DMS 273 treated with DMSO at 0.1 percent for 48 hours (cell line): ENCODE measurements around the gene MCTP1.
"Not testable (repeated sequence)": the region's sequence is repeated elsewhere in the genome, so short reads cannot be mapped to it uniquely, and the experiment has no call there.

Experiments
- DNase-seq: peaks from one replicate; lab custom pipeline; 2025; lab: John Stamatoyannopoulos, UW

MCTP1 gene

DNA sequence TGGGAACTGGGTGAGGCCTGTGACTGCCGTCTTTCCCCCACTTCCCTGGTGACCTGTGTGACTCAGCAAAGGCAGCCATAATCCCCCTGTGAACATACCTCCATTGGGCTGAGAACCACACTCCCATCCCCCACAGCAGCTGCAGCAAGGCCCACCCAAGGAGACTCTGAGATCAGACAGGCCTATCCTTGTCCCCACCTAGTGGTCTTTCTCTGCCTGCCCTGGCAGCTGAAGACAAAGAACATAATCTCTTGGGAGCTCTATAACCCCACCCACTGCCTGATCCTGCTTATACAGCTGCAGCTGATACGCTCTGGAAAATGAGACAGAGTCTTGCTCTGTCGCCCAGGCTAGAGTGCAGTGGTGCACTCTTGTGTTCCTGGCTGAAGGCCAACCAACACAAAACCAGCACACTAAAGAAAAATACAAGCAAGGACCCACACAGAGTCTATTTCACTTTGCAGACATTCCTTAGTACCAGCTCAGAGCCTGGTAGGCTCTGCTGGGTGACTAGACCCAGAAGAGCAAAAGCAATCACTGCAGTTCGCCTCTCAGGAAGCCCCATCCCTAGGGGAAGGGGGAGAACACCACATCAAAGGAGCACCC lies 106.7 kb downstream of the MCTP1 start:
- no peak for DNase-seq

DNA sequence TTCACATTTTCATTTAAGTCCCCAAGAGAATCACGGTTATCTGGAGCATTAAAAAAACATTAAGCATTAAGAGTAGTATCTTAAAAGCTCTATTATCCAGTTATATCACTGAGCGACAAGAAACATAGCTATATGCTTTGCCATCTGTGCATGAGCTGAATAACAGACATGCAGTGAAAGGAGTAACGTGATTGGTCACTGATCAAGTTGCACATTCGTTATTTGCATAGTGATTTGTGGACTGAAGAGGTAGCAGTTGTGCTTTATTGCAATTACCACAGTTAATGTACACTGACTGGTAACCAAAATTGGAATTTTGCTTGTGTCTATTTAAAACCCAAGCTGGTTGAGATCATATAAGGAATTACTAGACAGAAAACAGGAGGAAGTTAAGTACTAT lies 107.4 kb downstream of the MCTP1 start:
- DNase-seq: no peak

DNA sequence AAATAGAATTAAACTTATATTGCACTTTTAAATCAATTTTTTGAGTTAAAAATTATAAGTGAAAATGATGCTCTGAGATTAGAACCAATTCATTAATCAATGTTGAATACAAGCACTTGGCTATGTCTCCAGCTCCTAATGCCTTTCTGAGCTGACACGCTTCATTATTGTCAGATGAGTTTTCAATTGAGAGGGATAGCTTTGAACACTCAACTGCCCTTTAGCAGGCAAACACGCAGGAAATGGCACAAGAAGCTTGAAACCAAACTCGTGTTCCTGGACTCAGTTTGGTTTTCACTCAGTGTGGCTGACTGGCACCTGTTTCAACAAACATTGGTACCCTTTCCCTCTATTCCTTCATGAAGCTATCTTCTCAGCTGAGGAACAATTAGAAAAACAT lies 109.8 kb downstream of the MCTP1 start:
- no peak for DNase-seq

DNA sequence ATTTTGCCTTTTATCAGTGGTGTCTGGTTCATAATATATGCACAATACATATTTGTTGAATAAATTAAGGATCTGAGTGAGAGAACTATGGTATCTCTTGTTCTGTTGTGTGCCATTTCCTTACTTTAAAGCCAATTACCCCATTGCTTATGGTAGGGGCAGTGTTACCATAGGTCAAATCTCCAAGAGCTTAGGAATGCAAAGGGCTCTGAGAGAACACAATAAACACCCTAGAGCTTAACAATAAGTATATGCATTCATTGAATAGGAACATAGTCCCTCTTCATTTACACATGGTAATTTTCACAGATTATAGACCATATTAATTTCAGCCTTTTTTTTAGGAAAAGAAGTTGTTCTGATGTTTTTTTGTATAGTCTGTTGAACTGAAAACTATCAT lies 112.2 kb downstream of the MCTP1 start:
- no peak for DNase-seq

DNA sequence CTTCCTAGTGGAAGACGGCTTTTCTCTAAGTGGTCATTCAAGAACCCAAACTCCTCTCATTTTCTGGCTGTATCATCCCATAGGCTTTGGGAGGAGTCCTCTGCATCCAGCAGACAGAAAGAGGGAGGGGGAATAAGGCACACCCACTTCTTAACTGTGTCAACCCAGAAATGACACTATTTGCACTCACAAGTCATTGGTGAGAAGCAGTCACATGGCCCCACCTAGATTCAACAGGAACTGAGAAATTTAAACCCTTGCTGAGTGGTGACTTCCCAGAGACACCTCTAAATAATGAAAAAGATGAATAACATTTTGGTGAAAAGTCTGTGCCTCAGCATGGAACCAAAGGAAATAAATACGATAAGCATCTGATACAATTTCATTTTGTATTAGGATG lies 120.0 kb downstream of the MCTP1 start:
- no peak for DNase-seq

DNA sequence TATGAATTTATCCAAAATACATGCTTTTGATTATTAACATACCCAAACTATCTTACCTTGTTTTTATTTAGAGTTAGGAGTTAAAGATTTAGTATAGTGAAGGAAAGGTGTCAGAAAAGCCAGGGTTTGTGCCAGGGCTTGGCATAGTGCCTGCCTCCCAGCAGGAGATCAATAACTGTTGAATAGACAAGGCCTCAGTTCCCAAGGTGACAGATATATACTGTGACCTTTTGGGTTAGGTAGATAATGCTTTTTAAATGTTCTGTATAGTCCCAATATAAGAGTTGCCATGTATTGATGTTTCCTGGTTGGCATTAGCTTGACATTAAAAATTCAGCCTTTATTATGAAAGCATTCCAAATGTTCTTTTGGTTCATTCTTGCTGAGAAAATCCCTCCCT lies 121.8 kb downstream of the MCTP1 start:
- no peak for DNase-seq

DNA sequence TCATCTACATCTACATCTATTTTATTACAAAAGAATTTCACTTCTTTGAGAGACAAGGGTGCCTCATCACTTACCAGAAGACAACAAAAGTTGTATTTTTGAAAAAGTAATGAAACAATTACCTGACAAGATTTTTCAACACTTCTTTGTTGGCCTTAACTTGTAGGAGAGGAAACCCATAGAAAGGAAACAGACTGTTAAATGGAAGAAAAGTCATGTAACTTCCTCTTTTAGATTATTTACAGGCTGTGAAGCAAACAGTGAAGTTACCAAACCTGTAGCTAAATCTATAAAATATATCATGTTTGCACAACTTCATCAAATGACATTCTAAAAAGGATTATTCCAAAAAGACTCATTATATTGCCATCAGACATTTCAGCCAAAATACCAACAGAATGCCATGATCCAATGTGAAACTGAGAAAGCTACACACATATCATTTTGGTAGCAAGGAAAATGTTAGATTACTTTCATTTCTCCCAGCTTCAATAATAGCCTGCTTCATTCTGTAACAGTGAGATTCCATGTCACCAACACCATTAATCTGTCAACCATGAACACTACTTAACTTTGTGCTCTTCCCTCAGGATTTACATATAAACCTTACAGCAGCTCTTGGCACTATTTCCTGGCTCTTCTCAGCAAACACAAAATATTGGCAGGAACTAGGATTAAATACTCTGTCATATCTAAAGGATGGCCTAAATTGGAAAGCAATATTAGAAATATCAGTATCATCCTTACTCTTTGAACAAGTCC lies 122.5 kb downstream of the MCTP1 start:
- DNase-seq: no peak

DNA sequence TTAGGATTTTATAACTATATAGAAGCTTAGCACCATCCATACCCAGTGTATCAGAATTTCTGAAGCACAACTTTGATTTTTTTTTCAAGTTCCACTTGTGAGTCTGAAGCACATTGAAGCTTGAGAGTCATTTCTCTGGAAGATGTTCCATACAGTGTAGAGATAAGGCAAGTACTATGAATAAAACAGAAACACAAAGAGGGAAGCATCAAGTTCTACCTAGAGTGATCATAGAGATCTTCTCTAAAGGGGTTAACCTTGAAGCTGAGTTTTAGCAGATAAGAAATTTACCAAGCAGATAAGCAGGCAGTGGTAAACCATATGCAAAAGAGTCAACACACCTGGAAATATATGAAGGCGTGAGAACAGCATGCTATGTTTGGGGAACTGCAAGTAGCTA lies 125.3 kb downstream of the MCTP1 start:
- no peak for DNase-seq

DNA sequence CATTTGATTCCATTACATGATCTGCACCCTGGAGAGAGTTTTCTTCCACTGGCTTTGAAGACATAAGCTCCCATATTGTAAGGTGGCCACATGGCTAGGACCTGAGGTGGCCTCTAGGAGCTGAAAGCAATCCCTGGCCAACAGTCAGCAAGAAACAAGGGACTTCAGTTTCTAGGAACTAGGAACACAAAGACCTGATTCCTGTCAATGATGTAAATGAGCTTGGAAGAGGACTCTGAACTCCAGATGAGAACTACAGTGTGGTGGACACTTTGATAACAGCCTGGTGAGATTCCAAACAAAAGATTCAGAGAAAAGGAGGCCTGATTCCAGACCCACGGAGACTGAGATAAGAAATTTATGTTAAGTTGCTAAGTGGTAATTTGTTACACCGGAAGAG lies 129.0 kb downstream of the MCTP1 start:
- DNase-seq: no peak

DNA sequence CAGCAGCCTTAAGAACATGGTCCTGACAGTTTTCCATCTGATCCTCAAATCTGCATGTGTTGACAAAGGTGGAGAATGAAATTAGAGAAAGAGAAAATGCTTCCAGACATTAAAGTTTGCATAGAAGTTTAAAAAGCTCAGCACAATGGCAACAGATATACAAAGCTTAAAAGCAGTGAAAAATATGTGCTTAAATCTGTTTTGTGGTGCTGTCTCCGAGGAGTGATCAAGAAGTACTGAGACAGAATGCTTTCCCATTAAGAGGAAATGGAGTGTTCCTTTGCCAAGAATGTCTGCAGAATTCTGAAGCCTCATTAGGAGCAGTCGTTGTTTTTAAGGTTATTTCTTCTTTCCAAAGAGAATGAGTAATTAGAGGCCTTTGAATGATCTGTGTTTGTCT lies 131.4 kb downstream of the MCTP1 start:
- no peak for DNase-seq

DNA sequence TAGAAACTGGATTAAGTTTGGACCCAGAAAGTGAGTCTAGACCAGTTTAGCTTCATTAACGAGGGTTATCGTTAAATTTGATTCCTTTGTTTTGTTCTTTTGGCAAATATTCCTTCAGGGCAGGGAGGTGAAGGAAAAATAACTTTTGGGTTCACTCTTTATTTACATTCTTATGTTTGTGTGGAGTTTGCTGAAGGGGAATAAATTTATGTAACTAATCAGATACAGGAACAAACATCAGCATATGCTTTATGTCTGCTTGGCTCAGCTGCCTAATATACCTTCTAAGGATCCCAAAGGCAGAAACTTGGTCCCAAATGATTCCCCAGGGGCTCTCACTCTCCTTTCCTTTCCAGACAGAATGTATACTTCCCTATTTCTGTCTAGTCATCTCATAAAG lies 132.4 kb downstream of the MCTP1 start:
- no peak for DNase-seq

DNA sequence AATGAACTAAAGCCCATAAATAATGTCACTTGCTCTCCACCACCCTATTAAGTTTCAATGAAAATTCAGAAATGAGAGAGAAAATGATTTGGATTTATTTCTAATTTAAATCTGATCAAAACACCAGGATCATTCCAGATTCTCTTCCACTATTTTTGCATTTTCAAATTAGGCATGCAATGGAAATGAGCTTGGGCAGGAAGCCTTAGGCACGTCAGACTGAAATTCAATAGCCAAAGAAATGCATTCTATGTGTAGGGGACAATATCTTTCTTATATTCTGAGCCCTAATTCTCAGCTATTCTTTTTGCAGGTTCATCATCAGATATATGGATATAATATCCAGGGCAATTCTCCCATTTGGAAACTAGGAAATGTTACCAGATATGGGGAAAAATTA lies 132.8 kb downstream of the MCTP1 start:
- no peak for DNase-seq

DNA sequence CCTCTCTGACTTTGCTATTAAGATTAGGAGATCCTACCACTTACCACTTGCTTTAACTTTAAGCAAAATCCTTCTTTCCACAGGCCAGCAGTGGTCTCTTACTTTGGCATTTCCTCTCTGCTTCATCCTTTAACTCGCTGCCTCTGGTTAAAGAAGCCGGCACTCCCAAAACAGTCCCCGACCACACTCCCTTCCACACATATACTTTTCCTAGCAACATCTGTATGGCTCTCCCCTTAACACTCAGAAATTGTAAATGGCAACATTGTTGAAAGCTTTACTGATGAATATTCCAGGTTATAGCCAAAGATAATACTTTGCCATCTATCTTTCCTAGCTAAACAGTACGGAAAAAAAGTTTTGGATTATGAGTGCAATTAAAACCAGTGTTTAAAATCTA lies 133.2 kb downstream of the MCTP1 start:
- DNase-seq: no peak

DNA sequence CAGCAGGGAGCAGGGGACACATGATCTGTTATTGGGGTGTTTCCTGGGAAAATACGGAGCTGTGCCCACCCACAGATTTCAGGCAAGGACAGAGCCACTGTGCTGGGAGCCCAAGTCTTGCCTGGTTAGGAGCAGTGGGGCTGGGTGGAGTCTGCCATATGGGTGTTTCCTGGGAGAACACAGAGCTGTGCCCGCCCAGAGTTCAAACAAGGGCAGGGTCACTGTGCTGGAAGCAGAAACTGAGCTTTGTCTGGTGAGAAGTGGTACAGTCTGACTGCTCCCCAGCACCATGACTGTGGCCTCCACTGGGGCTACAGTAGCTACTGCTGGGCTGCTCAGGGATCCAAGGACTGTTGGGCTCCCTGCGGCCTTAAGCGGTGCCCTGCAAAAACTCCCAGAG lies 135.5 kb downstream of the MCTP1 start:
- no peak for DNase-seq

DNA sequence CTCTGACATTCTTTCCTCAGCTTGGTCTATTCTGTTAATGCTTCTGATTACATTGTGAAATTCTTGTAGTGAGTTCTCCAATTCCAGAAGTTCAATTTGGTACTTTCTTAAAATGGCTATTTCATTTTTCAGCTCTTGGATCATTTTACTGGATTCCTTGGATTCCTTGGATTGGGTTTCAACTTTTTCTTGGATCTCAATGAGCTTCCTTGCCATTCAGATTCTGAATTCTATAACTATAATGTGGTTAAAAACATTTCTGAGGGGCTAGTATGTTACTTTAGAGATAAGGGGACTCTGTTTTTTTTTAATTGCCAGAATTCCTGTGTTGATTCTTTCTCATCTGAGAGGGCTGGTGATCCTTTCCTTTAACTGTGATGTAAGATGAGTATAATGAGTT lies 136.4 kb downstream of the MCTP1 start:
- DNase-seq: no peak

DNA sequence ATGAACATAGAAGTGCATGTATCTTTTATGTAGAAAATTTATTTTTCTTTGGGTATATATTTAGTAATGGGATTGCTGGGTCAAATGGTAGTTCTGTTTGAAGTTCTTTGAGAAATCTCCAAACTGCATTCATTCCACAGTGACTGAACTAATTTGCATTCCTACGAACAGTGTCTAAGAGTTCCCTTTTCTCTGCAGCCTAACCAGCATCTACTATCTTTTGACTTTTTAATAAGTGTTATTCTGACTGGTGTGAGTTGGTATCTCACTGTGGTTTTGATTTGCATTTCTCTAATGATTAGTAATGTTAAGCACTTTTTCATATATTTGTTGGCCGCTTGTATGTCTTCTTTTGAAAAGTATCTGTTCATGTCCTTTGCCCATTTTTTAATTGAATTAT lies 141.0 kb downstream of the MCTP1 start:
- DNase-seq: not testable (repeated sequence)

DNA sequence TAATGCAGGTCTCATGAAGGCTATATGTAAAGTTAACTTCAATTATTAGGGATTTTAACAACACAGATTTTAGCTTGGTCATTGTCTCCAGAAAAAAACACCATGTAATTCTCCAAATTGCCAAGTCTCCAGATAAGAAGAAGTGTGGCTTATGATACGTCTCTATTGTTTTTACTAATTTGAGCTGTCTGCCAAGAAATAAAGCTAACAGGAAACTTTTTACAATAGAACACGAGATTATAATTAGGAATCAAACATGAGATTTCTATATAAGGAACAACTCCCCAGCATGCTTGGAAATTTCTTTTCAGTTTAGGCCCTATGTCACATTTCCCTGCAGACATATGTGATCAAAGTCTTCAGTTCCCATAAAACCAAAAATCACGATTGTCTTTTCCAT lies 142.7 kb downstream of the MCTP1 start:
- no peak for DNase-seq

DNA sequence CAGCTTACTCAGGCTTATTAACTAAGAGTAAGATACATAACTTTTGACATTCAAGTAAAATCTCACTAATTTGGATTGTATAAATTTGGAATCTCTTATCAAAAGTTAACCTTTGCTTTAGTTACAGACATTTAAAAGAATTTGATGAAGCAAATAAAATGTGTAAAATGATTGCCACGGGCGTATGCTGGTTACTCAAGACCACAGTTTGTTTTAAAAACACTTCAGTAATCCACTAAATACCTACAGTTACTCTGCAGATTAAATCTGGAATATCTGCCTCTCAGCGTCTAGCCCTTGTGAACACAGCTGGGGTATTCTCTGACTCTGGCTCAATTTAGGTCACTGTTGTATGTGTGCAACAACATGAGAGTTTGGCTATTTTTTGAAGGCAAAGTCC lies 143.8 kb downstream of the MCTP1 start:
- no peak for DNase-seq

DNA sequence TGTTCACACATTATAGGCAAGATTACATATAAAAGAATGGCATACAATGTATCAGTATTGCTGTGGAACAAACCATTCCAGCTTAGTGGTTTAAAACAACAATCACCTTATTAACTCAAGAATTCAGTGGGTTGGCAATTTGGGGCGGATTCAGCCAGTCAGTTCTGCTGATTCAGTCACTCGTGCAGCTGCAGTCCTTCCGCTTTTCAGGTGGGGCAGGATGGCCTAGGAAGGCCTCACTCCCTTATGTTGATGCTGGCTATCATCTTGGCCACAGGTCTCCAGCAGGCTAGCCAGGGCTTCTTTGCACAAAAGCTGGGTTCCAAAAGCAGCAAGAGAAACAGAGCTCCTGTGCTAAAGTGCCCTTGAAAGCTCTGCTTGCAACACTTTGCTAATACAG lies 150.6 kb downstream of the MCTP1 start:
- no peak for DNase-seq

DNA sequence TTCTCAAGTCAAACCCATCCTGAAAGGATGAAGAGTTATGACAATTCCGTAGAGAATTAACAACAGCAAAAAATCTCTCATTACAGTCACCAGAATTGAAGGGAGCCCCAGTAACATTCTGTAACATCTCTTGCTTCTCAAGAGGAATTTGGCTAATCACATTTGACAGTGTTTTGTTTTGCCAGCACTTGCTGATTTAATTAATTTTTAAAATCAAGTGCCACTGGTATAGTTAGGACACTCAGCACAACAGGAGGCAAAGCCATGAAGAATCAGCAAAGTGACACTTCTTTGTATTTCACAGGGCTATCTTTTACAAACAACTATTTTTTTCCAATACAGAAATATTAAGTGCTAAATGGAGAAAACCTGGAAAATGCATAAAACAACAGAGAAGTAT lies 152.8 kb downstream of the MCTP1 start:
- no peak for DNase-seq

DNA sequence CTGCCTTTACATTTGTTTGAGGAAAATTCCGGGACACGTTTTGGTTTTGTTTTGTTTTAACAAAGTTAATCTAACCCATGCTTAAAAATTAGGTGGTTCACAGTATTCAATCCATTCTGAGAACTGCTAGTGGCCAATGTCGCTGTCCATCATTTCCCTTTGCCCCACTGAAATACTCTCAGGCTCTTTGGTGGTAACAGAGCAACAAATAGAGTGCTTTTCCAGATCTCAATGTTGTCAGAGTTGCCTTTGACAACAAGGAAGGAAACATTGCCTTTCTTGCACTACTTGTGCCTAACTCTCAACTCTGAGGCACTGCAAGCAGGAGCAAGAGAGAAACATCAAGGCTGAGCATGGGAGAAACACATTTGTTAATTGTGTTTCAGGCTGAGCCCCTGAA lies 154.0 kb downstream of the MCTP1 start:
- no peak for DNase-seq

DNA sequence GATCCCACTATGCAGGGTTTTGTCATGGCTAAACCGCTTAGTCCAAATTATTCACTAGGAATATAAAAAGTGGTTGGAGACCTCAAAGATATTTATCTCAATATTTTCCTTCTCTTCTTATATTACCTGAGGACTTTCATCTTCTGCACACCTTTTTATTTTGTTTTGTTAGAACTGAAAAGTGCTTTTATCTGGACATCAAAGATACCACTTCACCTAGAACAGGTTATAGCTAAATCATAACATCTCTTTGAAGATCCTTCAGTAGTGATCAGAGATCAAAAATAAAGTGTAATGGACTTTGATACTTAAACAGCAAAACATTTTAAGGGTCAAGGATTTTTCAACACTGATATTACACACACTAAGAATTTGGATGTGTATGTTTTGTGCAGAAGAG lies 160.2 kb downstream of the MCTP1 start:
- DNase-seq: no peak

DNA sequence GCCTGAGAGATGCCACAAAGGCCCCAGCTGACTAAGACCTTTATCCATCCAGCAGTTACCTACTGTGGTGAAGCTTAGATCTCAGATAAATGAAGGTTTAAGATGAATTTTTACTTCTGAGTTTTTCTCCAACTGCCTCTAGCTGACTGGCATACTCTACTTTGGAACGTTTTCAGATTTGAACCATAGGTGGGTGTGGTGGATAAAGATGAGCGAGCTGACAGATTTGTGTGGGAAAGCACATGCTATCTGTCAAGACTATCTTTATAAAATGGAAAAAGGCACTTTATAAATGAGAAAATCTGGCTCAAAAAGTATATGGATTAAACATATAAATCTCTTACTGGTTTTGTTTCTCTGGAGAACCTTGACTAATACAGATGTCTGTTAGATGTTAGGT lies 160.8 kb downstream of the MCTP1 start:
- no peak for DNase-seq

DNA sequence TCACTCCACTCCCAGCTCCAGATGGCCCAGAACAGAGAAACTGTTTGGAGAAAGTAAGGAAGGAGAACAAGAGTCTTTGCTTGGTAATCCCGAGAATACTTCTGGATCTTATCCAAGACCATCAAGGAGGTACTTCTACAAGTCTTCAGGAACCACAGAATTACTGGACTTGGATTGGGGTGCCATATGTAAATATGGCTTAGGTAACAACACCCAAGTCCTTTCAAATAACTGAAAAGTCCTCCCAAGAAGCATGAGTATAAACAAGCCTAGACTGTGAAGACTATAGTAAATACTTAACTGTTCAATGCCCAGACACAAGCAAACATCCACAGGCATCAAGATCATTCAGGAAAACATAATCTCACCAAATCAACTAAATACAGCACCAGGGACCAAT lies 170.0 kb downstream of the MCTP1 start:
- no peak for DNase-seq
